Measurements from ENCODE around the gene SPG11.

DNA sequence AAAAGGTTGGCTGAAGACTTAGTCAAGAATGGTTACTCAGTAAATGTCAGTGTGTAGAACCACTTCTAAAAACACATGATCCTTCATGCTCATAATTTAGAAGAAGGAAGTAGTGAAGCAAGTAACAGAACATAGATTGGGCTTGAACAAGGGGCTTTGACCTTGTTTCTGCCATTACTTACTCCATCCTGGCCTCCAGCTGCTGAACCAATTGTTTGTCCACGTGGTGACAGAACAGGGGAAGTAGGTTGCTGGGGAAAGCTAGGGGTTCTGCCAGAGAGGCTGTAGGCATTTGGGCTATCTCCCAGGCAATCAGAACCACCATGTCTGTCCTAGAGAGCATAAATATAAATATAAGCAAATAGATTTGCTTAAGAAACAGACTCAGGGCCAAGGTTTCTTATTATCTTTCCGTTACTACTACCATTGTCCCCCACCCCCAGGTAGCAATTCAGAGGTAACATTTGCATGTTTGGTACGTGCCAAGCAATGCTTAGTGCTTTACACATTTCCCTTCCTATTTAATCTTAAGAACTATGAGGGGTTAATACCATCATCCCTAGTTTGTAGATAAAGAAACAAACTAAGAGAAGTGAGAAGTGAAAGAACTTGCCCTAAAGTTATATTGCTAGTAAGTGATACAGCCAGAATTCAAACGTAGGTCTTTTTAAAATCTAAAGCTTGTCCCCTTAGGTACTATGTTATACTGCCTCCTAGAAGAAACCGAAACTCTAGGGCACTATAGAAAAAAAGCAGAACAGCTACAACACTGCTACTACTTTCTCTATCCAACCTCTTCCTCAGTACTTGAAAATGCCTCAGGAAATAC is 3.0 kb upstream of the SPG11 start:
- TF ChIP-seq CTCF (IDR thresholded peaks at IDR 0.05) (no peak), POLR2A (IDR thresholded peaks at IDR 0.05) (no peak), POLR2AphosphoS5 (IDR thresholded peaks at IDR 0.05) (no peak), EP300 (IDR thresholded peaks at IDR 0.05) (no peak)

Data from suprapubic skin (tissue), 4 donors.